GM12864 (cell line): Measurements from ENCODE around the gene DNAJA1.
A peak's percentile ranks its signal among the peaks of the same experiment; 100 is the strongest.
"Not testable (repeated sequence)": the region's sequence is repeated elsewhere in the genome, so short reads cannot be mapped to it uniquely, and the experiment has no call there.

Source experiments
- DNase-seq: peaks from one replicate; pipeline ENCODE4 v3.0.0-alpha.2; 2011; ENCODE audit warnings: low read depth
- H3K4me3 ChIP-seq: 2 replicates; pipeline ENCODE4 v1.5.1; 2011; ENCODE audit warnings: mild to moderate bottlenecking, low read depth, low read length, control low read depth
- TF ChIP-seq, protein P1 (sequence below): IDR thresholded peaks from 2 replicates; pipeline ENCODE4 v1.5.1; 2011; ENCODE audit warnings: low read depth, mild to moderate bottlenecking, moderate library complexity, low read length, control low read depth, inconsistent platforms; ENCODE audit errors: missing control alignments

The DNAJA1 gene

DNA sequence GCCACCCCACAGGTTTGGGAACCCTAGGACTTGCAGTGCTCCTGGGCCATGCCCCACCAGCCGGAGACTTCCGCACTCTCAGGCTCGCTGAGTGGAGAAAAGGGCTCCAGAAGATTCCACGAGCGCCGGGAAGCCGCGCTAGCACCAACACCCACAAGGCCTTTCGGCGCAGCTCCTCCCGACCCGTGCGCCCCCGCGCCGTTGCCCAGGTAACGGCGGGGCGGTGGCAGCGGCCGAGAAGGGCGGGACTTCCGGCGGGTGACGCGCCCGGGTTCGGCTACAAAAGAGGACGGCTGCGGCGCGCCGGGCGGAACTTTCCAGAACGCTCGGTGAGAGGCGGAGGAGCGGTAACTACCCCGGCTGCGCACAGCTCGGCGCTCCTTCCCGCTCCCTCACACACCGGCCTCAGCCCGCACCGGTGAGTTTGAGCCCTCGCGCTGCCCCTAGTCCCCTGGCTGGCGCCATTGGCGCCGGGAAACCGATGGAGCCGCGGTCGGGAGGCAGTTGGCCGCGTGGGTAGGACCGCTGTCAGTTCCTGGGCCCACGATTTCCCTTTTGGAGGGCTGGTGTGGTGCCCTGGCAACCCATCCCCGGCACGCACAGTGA lies at the start of gene DNAJA1:
Gene DNAJA1 (plus strand): TSS at position 308 of the 606 bp plus-strand sequence. CDS start 1,212 bp downstream, outside the sequence.
- H3K4me3 ChIP-seq = peak within 1 kb of the TSS; percentile 71
- TF ChIP-seq, protein P1, sequence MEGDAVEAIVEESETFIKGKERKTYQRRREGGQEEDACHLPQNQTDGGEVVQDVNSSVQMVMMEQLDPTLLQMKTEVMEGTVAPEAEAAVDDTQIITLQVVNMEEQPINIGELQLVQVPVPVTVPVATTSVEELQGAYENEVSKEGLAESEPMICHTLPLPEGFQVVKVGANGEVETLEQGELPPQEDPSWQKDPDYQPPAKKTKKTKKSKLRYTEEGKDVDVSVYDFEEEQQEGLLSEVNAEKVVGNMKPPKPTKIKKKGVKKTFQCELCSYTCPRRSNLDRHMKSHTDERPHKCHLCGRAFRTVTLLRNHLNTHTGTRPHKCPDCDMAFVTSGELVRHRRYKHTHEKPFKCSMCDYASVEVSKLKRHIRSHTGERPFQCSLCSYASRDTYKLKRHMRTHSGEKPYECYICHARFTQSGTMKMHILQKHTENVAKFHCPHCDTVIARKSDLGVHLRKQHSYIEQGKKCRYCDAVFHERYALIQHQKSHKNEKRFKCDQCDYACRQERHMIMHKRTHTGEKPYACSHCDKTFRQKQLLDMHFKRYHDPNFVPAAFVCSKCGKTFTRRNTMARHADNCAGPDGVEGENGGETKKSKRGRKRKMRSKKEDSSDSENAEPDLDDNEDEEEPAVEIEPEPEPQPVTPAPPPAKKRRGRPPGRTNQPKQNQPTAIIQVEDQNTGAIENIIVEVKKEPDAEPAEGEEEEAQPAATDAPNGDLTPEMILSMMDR = no peak
- DNase-seq = peak; percentile 72

DNA sequence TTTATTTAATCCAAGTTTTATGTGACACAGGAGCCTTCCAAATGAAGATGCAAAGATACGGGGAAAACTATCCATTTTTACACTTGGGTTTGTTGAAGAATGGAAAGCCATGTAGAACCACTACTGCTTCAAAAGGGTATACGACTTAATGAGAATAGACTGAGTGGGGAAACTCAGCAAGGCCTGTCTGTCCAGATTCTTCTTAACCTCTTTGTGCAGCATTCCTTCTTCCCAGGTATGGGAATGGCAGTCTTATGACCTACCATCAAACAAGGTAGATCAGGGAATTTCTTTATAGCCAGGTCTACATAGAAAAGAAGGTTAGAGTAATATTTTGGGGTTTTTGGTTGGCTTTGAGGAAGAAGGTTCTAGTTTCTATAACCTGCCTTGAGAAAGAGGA lies 47.0 kb upstream of the DNAJA1 start:
- TF ChIP-seq, protein P1 = no peak
- DNase-seq = no peak

DNA sequence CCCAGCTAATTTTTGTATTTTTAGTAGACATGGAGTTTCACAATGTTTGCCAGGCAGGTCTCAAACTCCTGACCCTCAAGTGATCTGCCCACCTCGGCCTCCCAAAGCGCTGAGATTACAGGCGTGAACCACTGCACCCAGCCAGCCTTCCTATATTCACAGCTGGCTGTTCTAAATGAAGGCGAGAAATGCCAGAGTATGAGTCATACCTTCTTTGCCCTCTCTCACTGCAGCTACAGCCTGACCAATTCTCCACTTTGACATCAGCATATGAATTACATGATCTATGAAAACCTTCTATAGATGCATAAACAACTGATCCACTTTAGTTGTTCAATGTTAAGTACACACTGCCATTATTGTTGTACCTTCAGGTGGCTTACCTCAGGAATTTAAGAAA lies 38.1 kb upstream of the DNAJA1 start:
- H3K4me3 ChIP-seq = no peak overlapping the region
- TF ChIP-seq, protein P1 = no peak
- DNase-seq = no peak

More for the DNA sequence above, 47.0 kb upstream of the DNAJA1 start:
- no peak overlapping the region for H3K4me3 ChIP-seq

DNA sequence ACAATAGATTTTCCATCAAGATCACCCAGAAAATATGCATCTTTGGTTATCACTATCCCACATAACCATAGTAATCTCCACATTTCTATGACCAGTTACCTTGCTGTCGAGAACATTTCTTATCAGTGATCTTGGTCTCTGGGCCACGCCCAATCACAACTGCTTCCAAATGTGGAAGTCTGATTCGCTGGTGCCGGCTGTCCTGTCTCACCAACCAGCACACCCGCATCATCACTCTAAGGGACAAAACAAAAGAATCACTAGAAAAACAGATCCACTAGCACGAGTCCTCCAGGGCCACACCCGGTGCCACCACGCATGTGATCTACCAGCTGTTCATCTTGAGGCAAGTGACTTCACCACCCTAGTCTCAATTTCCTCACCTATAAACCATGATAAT lies 35.4 kb upstream of the DNAJA1 start:
- H3K4me3 ChIP-seq = no peak overlapping the region
- TF ChIP-seq, protein P1 = no peak
- DNase-seq = no peak

DNA sequence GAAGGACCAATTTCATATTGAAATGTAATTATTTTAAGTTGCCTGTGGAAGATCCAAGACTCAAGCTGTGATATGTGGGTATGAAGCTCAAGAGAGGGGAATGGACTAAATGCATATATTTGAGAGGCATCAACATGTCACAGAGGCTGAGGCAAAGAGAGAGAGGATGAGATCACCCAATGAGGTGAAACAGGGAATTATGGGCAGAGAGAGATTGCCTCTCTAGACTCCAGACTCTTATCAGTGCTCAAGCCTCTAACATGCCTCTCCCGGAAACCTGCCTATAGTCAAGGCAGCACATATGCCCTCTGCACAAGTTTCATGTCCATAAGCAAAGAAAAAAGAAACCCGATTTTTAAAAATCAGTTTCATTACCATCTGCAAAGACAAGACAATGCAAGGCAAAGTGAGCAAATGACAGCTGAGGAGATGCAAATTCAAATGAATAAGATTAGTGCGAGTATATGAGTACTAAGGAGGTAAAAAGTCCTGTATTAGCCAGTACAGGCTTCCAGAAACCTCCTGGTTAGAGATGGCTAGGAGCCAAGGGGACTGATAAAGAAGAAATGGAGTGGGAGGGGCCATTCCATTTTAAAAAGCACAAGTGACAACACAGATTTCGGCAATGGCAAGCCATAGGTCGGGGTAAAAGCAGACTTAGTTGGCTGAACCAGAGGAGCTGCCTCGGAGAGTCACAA lies 33.0 kb upstream of the DNAJA1 start:
- no peak overlapping the region for H3K4me3 ChIP-seq
- TF ChIP-seq, protein P1 = no peak

DNA sequence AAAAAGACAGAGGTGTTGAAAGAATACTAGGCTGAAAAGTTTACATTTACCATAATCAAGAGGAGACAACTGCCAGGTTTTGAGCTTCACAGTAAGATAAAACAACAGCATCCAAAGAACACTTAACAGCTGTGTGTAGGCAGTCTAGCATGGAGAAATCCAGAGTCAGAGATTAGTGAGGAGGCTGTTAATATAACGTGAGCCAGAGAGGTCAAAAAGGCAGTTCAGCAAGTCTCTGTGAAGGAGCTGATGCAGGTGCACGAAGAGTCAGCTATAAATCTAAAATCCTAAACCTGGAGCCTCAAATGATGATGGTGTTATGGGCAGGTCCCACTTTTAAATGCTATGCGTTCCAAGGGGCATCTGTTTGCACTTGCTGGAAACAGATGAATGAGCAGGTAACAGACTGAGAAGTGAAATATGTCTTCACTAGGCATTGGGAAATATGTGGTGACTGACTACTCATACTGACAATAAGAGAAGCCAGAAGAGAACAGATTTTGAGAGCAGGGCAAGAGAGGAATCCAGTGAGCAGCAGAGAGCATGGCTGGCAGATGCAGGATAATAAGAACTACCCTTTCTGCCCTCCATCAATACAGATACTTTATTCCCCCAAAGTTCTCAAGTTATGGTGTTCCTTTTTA lies 32.4 kb upstream of the DNAJA1 start:
- DNase-seq = no peak
- no peak overlapping the region for H3K4me3 ChIP-seq
- TF ChIP-seq, protein P1 = no peak

More for the DNA sequence above, 33.0 kb upstream of the DNAJA1 start:
- DNase-seq = no peak

DNA sequence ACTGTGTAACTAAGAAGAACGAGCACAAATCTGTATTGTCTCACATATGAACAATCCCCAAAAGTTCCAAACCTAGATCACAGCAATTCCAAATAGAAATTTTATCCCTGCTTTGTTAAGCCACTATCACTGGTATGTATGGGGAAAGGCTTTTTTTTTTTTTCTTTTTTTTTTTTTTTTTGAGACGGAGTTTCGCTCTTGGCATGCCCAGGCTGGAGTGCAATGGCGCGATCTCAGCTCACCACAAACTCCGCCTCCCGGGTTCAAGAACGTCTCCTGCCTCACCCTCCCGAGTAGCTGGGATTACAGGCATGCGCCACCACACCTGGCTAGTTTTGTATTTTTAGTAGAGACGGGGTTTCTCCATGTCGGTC lies 24.4 kb upstream of the DNAJA1 start:
- DNase-seq = not testable (repeated sequence)
- peak overlapping the region; percentile 69 for H3K4me3 ChIP-seq

DNA sequence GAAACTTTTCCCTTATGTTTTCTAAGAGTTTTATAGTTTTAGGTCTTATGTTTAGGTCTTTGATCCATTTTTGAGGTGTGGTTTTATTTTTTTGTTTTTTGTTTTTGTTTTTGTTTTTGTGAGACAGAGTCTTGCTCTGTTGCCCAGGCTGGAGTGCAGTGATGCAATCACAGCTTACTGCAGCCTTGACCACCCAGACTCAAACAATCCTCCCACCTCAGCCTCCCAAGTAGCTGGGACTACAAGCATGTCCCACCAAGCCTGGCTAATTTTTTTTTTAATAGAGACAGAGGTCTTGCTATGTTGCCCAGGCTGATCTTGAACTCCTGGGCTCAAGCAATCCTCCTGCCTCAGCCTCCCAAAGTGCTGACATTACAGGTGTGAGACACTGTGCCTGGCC lies 19.7 kb upstream of the DNAJA1 start:
- not testable (repeated sequence) for DNase-seq, H3K4me3 ChIP-seq
